ENCODE data around the gene JADE1. TPM values are rescaled to one million over a fixed set of nuclear protein-coding genes. Genes with fewer than 3 reads are reported as not detected.

JADE1 gene
- total and polyA plus RNA-seq, 9 of the 15 experiments (the other 6 are each of a cell fraction or from before 2014, with no cell fraction given), result 8.3 to 37.9 (median 24.4) TPM

- no TSS peak for BruUV-seq (replicated peaks)
- H3K79me2 ChIP-seq (ENCODE audit: control insufficient read depth, insufficient read depth, low read length), result peaks cover 82% of the 10 kb centered on the region
- peaks cover 67% of the 10 kb centered on the region for H3K36me3 ChIP-seq (ENCODE audit: control insufficient read depth, insufficient read depth, low read length)
- 100% methylated on average over 2 of the region's 2 CpGs for WGBS (ENCODE audit: insufficient coverage, low coverage, missing lambda C conversion rate)
- H3K4me3 ChIP-seq, result no peak overlapping the region
- intact Hi-C loops (cut with micrococcal nuclease) (no loop called here), in situ Hi-C loops (cut with MboI) (no loop called here)
- DNase-seq (ENCODE audit: extremely low read depth in 1 of 4, low spot score in 3 of 4) (no peak), ATAC-seq (no peak), FAIRE-seq (no peak)
- H3K4me2 ChIP-seq (ENCODE audit: insufficient read depth, low read length), result no peak overlapping the region
- no peak overlapping the region for H2AFZ ChIP-seq (ENCODE audit: low read depth, low read length)
- ChIA-PET POLR2A (interaction anchor here (2.0 kb wide), 1 partner anchor 19 kb away, joined by 14 read pairs; no protein-coding TSS in a partner anchor), CTCF (ENCODE audit: low intra/inter-chr PET ratio) (no interaction called here)
- H4K20me1 ChIP-seq (replicated peaks; ENCODE audit: control insufficient read depth, insufficient read depth, low read length), result peaks cover 19% of the 10 kb centered on the region
- peak overlapping the region; percentile 19; the same call in 1 of the 3 replicates for H3K27ac ChIP-seq (ENCODE audit: extremely low read depth, low read depth, low read length)
- peaks cover 0 to 17% of the 10 kb centered on the region in 2 experiments; a peak in 3 of 5 replicates for H3K4me1 ChIP-seq (replicated peaks in 1 of 2; ENCODE audit: control insufficient read depth in 2 of 2, insufficient read depth in 2 of 2, low read length in 2 of 2)
- H3K9me1 ChIP-seq (ENCODE audit: control insufficient read depth, insufficient read depth, low read length), result no peaks in the 10 kb centered on the region
- H3K9ac ChIP-seq (ENCODE audit: insufficient read depth in 1 of 2, low read depth in 2 of 2, low read length in 2 of 2), result no peak overlapping the region
- H3K9me3 ChIP-seq (replicated peaks; ENCODE audit: control insufficient read depth, insufficient read depth, low read depth, low read length), result no peaks in the 10 kb centered on the region
- no peaks in the 10 kb centered on the region for H3K27me3 ChIP-seq (ENCODE audit: control insufficient read depth in 2 of 2, insufficient read depth in 2 of 2, low read length in 2 of 2)
- no peak for TF ChIP-seq RAD51 (IDR thresholded peaks at IDR 0.05; ENCODE audit: borderline replicate concordance, low read depth)
- TF ChIP-seq GTF2F1 (IDR thresholded peaks at IDR 0.05; ENCODE audit: low read depth, low read length), result no peak
- TF ChIP-seq, protein P1, sequence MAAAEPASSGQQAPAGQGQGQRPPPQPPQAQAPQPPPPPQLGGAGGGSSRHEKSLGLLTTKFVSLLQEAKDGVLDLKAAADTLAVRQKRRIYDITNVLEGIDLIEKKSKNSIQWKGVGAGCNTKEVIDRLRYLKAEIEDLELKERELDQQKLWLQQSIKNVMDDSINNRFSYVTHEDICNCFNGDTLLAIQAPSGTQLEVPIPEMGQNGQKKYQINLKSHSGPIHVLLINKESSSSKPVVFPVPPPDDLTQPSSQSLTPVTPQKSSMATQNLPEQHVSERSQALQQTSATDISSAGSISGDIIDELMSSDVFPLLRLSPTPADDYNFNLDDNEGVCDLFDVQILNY (CRISPR knock-in tag; IDR thresholded peaks at IDR 0.05), result no peak
- TF ChIP-seq ZNF444 (CRISPR knock-in tag; IDR thresholded peaks at IDR 0.05), result no peak
- no peak for TF ChIP-seq ZBTB17 (CRISPR knock-in tag; IDR thresholded peaks at IDR 0.05)
- no peak for TF ChIP-seq TGIF2 (CRISPR knock-in tag; IDR thresholded peaks at IDR 0.05)
- no peak for TF ChIP-seq POU5F1 (IDR thresholded peaks at IDR 0.05; ENCODE audit: borderline replicate concordance, low read depth, low read length, partially characterized antibody)
- no peak for TF ChIP-seq THRA (IDR thresholded peaks at IDR 0.05)
- no peak for TF ChIP-seq HNRNPLL (IDR thresholded peaks at IDR 0.05; ENCODE audit: low read depth, low read length, poor library complexity, severe bottlenecking)
- no peak for TF ChIP-seq KDM1A (IDR thresholded peaks at IDR 0.05)
- no peak for TF ChIP-seq STAG1 (CRISPR knock-in tag; IDR thresholded peaks at IDR 0.05; ENCODE audit: borderline replicate concordance)
- no peak for TF ChIP-seq GTF3C2 (IDR thresholded peaks at IDR 0.05; ENCODE audit: borderline replicate concordance, extremely low read depth, insufficient read length)
- TF ChIP-seq, protein P2, sequence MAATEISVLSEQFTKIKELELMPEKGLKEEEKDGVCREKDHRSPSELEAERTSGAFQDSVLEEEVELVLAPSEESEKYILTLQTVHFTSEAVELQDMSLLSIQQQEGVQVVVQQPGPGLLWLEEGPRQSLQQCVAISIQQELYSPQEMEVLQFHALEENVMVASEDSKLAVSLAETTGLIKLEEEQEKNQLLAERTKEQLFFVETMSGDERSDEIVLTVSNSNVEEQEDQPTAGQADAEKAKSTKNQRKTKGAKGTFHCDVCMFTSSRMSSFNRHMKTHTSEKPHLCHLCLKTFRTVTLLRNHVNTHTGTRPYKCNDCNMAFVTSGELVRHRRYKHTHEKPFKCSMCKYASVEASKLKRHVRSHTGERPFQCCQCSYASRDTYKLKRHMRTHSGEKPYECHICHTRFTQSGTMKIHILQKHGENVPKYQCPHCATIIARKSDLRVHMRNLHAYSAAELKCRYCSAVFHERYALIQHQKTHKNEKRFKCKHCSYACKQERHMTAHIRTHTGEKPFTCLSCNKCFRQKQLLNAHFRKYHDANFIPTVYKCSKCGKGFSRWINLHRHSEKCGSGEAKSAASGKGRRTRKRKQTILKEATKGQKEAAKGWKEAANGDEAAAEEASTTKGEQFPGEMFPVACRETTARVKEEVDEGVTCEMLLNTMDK (IDR thresholded peaks at IDR 0.05; ENCODE audit: borderline replicate concordance, insufficient read depth, low read depth, low read length, poor library complexity, severe bottlenecking), result no peak
- no peak for TF ChIP-seq ELF4 (CRISPR knock-in tag; IDR thresholded peaks at IDR 0.05)
These were observed 22.7 kb downstream of the JADE1 start for GRCh38 chr4:128832243-128832625.

Data from K562 (cell line).